Astrocyte (in vitro differentiated cells and primary cell): ENCODE results near the gene KMT2B.

ENCODE experiments used
- EZH2 ChIP-seq: IDR thresholded peaks from 2 replicates; pipeline ENCODE4 v1.6.1; 2012; ENCODE audit warnings: mild to moderate bottlenecking, low read length, inconsistent platforms; ENCODE audit not compliant: insufficient read depth
- TF ChIP-seq, protein P1 (sequence below): IDR thresholded peaks from 2 replicates; pipeline ENCODE4 v1.5.1; 2011; ENCODE audit warnings: low read depth, mild to moderate bottlenecking, inconsistent platforms, low read length, moderate library complexity; ENCODE audit not compliant: insufficient read depth

DNA sequence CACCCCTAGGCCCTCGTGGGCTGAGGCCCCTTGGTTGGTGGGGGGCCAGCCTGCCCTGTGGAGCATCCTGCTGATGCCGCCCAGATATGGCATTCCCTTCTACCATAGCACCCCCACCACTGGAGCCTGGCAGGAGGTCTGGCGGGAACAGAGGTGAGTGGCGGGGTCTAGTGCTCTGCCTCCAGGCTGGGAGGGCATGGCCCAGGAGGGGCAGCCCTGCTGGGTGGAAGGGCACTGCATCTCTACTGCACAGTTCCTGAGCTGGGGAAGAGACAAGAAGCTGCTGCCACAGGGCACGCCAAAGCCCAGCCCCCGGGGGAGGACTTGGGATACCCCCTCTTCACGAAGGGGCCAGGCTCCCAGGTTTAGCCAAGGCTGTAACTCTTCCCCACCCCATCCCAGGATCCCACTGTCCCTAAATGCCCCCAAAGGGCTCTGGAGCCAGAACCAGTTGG, 2.4 kb upstream of the KMT2B start:
- TF ChIP-seq, protein P1, sequence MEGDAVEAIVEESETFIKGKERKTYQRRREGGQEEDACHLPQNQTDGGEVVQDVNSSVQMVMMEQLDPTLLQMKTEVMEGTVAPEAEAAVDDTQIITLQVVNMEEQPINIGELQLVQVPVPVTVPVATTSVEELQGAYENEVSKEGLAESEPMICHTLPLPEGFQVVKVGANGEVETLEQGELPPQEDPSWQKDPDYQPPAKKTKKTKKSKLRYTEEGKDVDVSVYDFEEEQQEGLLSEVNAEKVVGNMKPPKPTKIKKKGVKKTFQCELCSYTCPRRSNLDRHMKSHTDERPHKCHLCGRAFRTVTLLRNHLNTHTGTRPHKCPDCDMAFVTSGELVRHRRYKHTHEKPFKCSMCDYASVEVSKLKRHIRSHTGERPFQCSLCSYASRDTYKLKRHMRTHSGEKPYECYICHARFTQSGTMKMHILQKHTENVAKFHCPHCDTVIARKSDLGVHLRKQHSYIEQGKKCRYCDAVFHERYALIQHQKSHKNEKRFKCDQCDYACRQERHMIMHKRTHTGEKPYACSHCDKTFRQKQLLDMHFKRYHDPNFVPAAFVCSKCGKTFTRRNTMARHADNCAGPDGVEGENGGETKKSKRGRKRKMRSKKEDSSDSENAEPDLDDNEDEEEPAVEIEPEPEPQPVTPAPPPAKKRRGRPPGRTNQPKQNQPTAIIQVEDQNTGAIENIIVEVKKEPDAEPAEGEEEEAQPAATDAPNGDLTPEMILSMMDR, result no peak
- no peak for TF ChIP-seq EZH2
